Stimulated activated naive B cell treated with anti-CD40 and anti-IgM and Interleukin-4, amounts not matched to agents 10 μg/mL and 1 μg/mL and 100 μg/mL, for 72 hours (primary cell): Measurements from ENCODE around the gene MORC1.

ENCODE experiments used
- ATAC-seq, 2 donors: fragments of 150-1000 bp; cut with Tn5 transposase; replicated peaks; 2 replicates each; pipeline ENCODE4 v1.10.0; 2021; ENCODE audit warnings: moderate library complexity in 1 of 2
- DNase-seq: peaks from one replicate; pipeline ENCODE4 v3.0.0; 2021
- H3K27ac Mint-ChIP-seq: one replicate; pipeline ENCODE4 v1.8.0; 2022; ENCODE audit warnings: mild to moderate bottlenecking, mixed read lengths
- H3K27me3 Mint-ChIP-seq, 2 donors: one replicate each; pipeline ENCODE4 v1.8.0; 2022; ENCODE audit warnings: mixed read lengths in 2 of 2
- H3K36me3 Mint-ChIP-seq, 2 donors: one replicate each; pipeline ENCODE4 v1.8.0; 2022; ENCODE audit warnings: mixed read lengths in 2 of 2, mild to moderate bottlenecking in 1 of 2
- H3K4me1 Mint-ChIP-seq, 2 donors: one replicate each; pipeline ENCODE4 v1.8.0; 2022; ENCODE audit warnings: mixed read lengths in 2 of 2, mild to moderate bottlenecking in 1 of 2
- H3K4me3 Mint-ChIP-seq, 2 donors: one replicate each; pipeline ENCODE4 v1.8.0; 2022; ENCODE audit warnings: mild to moderate bottlenecking in 2 of 2, mixed read lengths in 2 of 2, moderate library complexity in 1 of 2
- H3K9me3 Mint-ChIP-seq, 2 donors: one replicate each; pipeline ENCODE4 v1.8.0; 2022; ENCODE audit warnings: mixed read lengths in 2 of 2, mild to moderate bottlenecking in 1 of 2

The MORC1 gene

DNA sequence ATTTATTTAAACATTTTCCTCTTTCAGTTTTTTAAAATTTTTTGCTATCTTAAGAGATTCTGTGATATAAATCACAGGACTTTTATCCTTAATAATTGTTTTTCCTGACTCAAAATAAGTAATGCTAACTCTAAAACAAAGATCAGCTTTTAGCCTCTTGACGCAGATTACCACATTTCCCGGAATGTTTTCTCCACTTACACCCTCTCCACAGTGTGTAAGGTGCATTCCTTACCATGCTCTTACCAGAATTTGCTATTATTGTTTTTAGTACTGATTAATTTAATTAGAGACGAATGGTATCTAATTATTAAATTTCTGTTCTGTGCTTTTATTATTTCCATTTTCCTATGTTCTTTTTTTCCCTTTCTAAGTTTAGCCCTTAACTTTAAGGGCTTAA is 199.1 kb downstream of the MORC1 start:
- Mint-ChIP-seq H3K4me1 (no peaks in the 10 kb centered on the region), H3K27me3 (peaks cover 33 to 46% of the 10 kb centered on the region in 2 donors), H3K27ac (no peak overlapping the region), H3K9me3 (no peaks in the 10 kb centered on the region), H3K36me3 (no peaks in the 10 kb centered on the region), H3K4me3 (no peak overlapping the region)
- no peak for DNase-seq
- no peak for ATAC-seq

DNA sequence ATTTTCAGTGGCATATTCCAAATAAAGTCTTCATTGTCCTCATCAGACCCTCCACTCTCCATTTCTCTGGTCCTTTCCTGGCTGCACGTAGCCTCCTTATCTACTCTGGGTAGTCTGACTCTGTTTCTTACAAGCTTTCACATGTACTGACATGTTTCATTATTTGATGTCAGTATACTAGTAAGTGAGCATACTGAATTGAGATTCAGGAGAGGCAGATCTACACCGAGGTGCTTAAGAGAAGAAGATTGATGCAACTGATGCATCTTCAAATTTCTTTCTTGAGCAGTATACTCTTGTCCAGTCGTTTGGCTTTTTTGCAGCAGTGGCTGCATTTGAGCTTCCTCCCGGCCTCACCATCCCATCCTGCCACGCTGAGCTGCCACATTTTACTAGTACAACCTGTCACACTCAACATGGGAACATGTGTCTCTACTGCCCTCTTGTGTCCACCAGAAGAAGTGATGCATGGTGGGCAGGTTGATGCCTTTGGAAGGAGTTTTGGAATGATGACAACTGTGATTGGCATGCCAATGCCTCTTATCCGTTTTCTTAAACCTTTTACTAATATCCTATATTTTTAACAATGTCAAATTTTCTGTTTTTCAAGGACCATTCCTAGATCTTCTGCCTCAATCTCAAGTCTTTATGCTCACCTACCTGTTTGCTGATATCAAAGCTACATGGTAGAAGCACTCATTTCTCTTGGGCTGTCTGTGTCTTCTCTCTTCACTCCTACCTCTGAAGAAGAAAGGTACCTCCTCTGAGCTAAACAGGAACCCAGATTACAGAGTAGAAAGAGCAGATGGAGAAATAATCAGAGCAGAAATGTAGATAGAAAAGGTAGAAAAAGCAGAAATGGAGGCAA is 202.9 kb downstream of the MORC1 start:
- no peak overlapping the region for H3K4me3 Mint-ChIP-seq

GRCh38 chr3:108909799-108910198 is 208.1 kb downstream of the MORC1 start:
- Mint-ChIP-seq H3K27ac (no peak overlapping the region), H3K36me3 (no peaks in the 10 kb centered on the region), H3K27me3 (peaks cover 13 to 28% of the 10 kb centered on the region in 2 donors), H3K4me1 (no peaks in the 10 kb centered on the region), H3K4me3 (no peak overlapping the region), H3K9me3 (no peaks in the 10 kb centered on the region)
- DNase-seq: no peak
- no peak for ATAC-seq

More for the DNA sequence above, 202.9 kb downstream of the MORC1 start:
- no peaks in the 10 kb centered on the region for H3K36me3 Mint-ChIP-seq
- peaks cover 27 to 34% of the 10 kb centered on the region in 2 donors for H3K27me3 Mint-ChIP-seq
- DNase-seq: peak; percentile 25
- H3K9me3 Mint-ChIP-seq: no peaks in the 10 kb centered on the region
- no peaks in the 10 kb centered on the region for H3K4me1 Mint-ChIP-seq
- H3K27ac Mint-ChIP-seq: no peak overlapping the region
- peak; percentile 84 to 91 for ATAC-seq
